HL-60/S4 (cell line): ENCODE results near the gene KDM1A.

Source experiments
- in situ Hi-C: fragments of 300-500 bp; cut with MboI; formaldehyde crosslinking; loops from 2 replicates; pipeline ENCODE4 v1.14.3; 2022; ENCODE audit warnings: low sequenced_read_pairs

The KDM1A gene

GRCh38 chr1:23102289-23102688, 83.0 kb downstream of the KDM1A start:
- in situ Hi-C loops = no loop called here

- in situ Hi-C loops = no loop called here
Observed at GRCh38 chr1:23103001-23103889, 84.0 kb downstream of the KDM1A start.

- in situ Hi-C loops = no loop called here
Observed at GRCh38 chr1:23108918-23109533, 89.8 kb downstream of the KDM1A start.

- in situ Hi-C loops = no loop called here
Observed at GRCh38 chr1:23110391-23110790, 91.1 kb downstream of the KDM1A start.

- in situ Hi-C loops = no loop called here
Observed at GRCh38 chr1:23111600-23112535, 92.6 kb downstream of the KDM1A start.

- in situ Hi-C loops = no loop called here
Observed at GRCh38 chr1:23114424-23115079, 95.3 kb downstream of the KDM1A start.

- in situ Hi-C loops = no loop called here
Observed at GRCh38 chr1:23116216-23116836, 97.1 kb downstream of the KDM1A start.

- in situ Hi-C loops = no loop called here
Observed at GRCh38 chr1:23116921-23117699, 97.8 kb downstream of the KDM1A start.

- in situ Hi-C loops = no loop called here
Observed at GRCh38 chr1:23118407-23118806, 99.1 kb downstream of the KDM1A start.

GRCh38 chr1:23118957-23119792, 99.9 kb downstream of the KDM1A start:
- in situ Hi-C loops = no loop called here

GRCh38 chr1:23120383-23120782, 101.1 kb downstream of the KDM1A start:
- in situ Hi-C loops = no loop called here

- in situ Hi-C loops = no loop called here
Observed at GRCh38 chr1:23122023-23122748, 102.9 kb downstream of the KDM1A start.

- in situ Hi-C loops = no loop called here
Observed at GRCh38 chr1:23122796-23123195, 103.5 kb downstream of the KDM1A start.

GRCh38 chr1:23123528-23123927, 104.3 kb downstream of the KDM1A start:
- in situ Hi-C loops = no loop called here

- in situ Hi-C loops = no loop called here
Observed at GRCh38 chr1:23124259-23125026, 105.2 kb downstream of the KDM1A start.

- in situ Hi-C loops = no loop called here
Observed at GRCh38 chr1:23125489-23125888, 106.2 kb downstream of the KDM1A start.

- in situ Hi-C loops = no loop called here
Observed at GRCh38 chr1:23126200-23126599, 106.9 kb downstream of the KDM1A start.
